K562 (cell line): ENCODE data around the gene ZFP82. TPM values are rescaled to one million over a fixed set of nuclear protein-coding genes. Genes with fewer than 3 reads are reported as not detected.

ENCODE experiments used
- ATAC-seq: fragments of 200-7000 bp; cut with Tn5 transposase; 3 replicates; pipeline ENCODE4 v1.9.1; 2020; ENCODE audit warnings: moderate library complexity
- BruUV-seq: library from RNA; stranded (reverse); fragments of 400-500 nt; replicated peaks from 2 replicates; lab custom pipeline; 2021; lab: Mats Ljungman, UMichigan
- CTCF ChIA-PET: fragments of 300-600 bp; formaldehyde crosslinking; extraction: SDS; loops from one replicate; lab custom pipeline; 2021; ENCODE audit warnings: low intra/inter-chr PET ratio; lab: Yijun Ruan, JAX
- POLR2A ChIA-PET: fragments of 300-600, 350-650 bp; sonication (Branson Sonifier 250); formaldehyde crosslinking; extraction: SDS; loops from one replicate; lab custom pipeline; 2021; ENCODE audit warnings: antibody characterized with exemption, inconsistent platforms; lab: Yijun Ruan, JAX
- DNase-seq, 4 experiments: peaks; one replicate each; pipeline versions ENCODE4 v3.0.0 to v3.0.0-alpha.2; 2011 to 2018; ENCODE audit warnings: low spot score in 3 of 4, mixed read lengths in 3 of 4; ENCODE audit errors: extremely low read depth in 1 of 4
- FAIRE-seq: peaks from 2 replicates; lab custom pipeline; 2011; peaks lifted over from hg19 to GRCh38; lab: Jason Lieb, UNC
- H2AFZ ChIP-seq: 2 replicates; pipeline ENCODE4 v1.6.0; 2011; ENCODE audit warnings: low read depth, low read length, control low read depth, inconsistent platforms
- H3K27ac ChIP-seq: fragments of 200-600 bp; 3 replicates; pipeline ENCODE4 v1.8.0; 2011; ENCODE audit warnings: low read depth, mild to moderate bottlenecking, control low read depth, inconsistent platforms, low read length, moderate library complexity, mixed read lengths; ENCODE audit errors: extremely low read depth
- H3K27me3 ChIP-seq, 2 experiments: fragments of 300-600 bp in 1 of 2; 2 replicates in 1 of 2; 3 replicates in 1 of 2; pipeline versions ENCODE4 v1.6.0 to v1.8.0; 2011; ENCODE audit warnings: inconsistent platforms in 2 of 2, low read length in 2 of 2, mild to moderate bottlenecking in 1 of 2, mixed read lengths in 1 of 2, moderate library complexity in 1 of 2; ENCODE audit not compliant: control insufficient read depth in 2 of 2, insufficient read depth in 2 of 2
- H3K36me3 ChIP-seq: fragments of 300-600 bp; 3 replicates; pipeline ENCODE4 v1.8.0; 2011; ENCODE audit warnings: mild to moderate bottlenecking, low read length, inconsistent platforms; ENCODE audit not compliant: control insufficient read depth, insufficient read depth
- H3K4me1 ChIP-seq, 2 experiments: fragments of 200-600 bp in 1 of 2; replicated peaks in 1 of 2; 2 replicates in 1 of 2; 3 replicates in 1 of 2; pipeline versions ENCODE4 v1.5.1 to v1.8.0; 2011; ENCODE audit warnings: inconsistent platforms in 2 of 2, low read length in 2 of 2, mild to moderate bottlenecking in 1 of 2, mixed read lengths in 1 of 2, moderate library complexity in 1 of 2; ENCODE audit not compliant: control insufficient read depth in 2 of 2, insufficient read depth in 2 of 2
- H3K4me2 ChIP-seq: 2 replicates; pipeline ENCODE4 v1.6.1; 2011; ENCODE audit warnings: low read length, control low read depth, inconsistent platforms, mixed read lengths; ENCODE audit not compliant: insufficient read depth
- H3K4me3 ChIP-seq: fragments of 200-600 bp; sonication (generic), shearing (Covaris generic); 2 replicates; pipeline ENCODE4 v1.5.1; 2016; ENCODE audit warnings: control low read depth, inconsistent platforms
- H3K79me2 ChIP-seq: fragments of 200-600 bp; 3 replicates; pipeline ENCODE4 v1.8.0; 2011; ENCODE audit warnings: low read length, inconsistent platforms; ENCODE audit not compliant: control insufficient read depth, insufficient read depth
- H3K9ac ChIP-seq, 2 experiments: 2 replicates each; pipeline versions ENCODE4 v1.6.0 to v1.6.1; 2011; ENCODE audit warnings: low read depth in 2 of 2, low read length in 2 of 2, control low read depth in 1 of 2, inconsistent platforms in 1 of 2, mild to moderate bottlenecking in 1 of 2, mixed read lengths in 1 of 2; ENCODE audit not compliant: insufficient read depth in 1 of 2
- H3K9me1 ChIP-seq: one replicate; pipeline ENCODE4 v1.6.0; 2011; ENCODE audit warnings: inconsistent platforms, mild to moderate bottlenecking, low read length, moderate library complexity; ENCODE audit not compliant: control insufficient read depth, insufficient read depth
- H3K9me3 ChIP-seq: replicated peaks from 2 replicates; pipeline ENCODE4 v1.5.1; 2011; ENCODE audit warnings: low read depth, low read length, inconsistent platforms; ENCODE audit not compliant: control insufficient read depth, insufficient read depth
- H4K20me1 ChIP-seq: replicated peaks from 2 replicates; pipeline ENCODE4 v1.6.1; 2011; ENCODE audit warnings: low read length, inconsistent platforms, mixed read lengths; ENCODE audit not compliant: control insufficient read depth, insufficient read depth
- CC2D1A ChIP-seq: fragments of 450-650 bp; IDR thresholded peaks from 2 replicates; pipeline ENCODE4 v1.6.1; 2017; ENCODE audit warnings: mild to moderate bottlenecking
- HNRNPK ChIP-seq: fragments of 200-400 bp; formaldehyde crosslinking; IDR thresholded peaks from one replicate; pipeline ENCODE4 v1.6.1; 2018; ENCODE audit warnings: mild to moderate bottlenecking, low read depth, low read length; ENCODE audit not compliant: poor library complexity, severe bottlenecking
- MAFF ChIP-seq: IDR thresholded peaks from 2 replicates; pipeline ENCODE4 v1.6.1; 2012; ENCODE audit warnings: low read length, improper control_type of control experiment
- RFX5 ChIP-seq: IDR thresholded peaks from 2 replicates; pipeline ENCODE4 v1.6.1; 2011; ENCODE audit warnings: low read depth, mild to moderate bottlenecking, improper control_type of control experiment, low read length
- SNIP1 ChIP-seq: fragments of 450-650 bp; IDR thresholded peaks from 2 replicates; pipeline ENCODE4 v1.7.1; 2017; ENCODE audit warnings: low read depth, mild to moderate bottlenecking
- ZKSCAN1 ChIP-seq: fragments of 150-350 bp; IDR thresholded peaks from 2 replicates; pipeline ENCODE4 v1.6.1; 2016; ENCODE audit warnings: low read depth, low read length
- ZNF589 ChIP-seq: fragments of 200-800 bp; sonication (Bioruptor generic); IDR thresholded peaks from 2 replicates; pipeline ENCODE4 v1.6.1; 2016; ENCODE audit warnings: low read depth, missing genetic modification characterization, missing compliant biosample characterization
- WGBS: fragments of 100-300 bp; shearing (Covaris generic); methylation state at CpG from one replicate; pipeline ENCODE4 v1.1.6; 2016; ENCODE audit warnings: low coverage, mixed read lengths; ENCODE audit not compliant: insufficient coverage; ENCODE audit errors: missing lambda C conversion rate; 5-methylcytosine and 5-hydroxymethylcytosine counted together
- in situ Hi-C: fragments of 300-500 bp; cut with MboI; formaldehyde crosslinking; loops from 4 replicates; pipeline ENCODE4 v1.15.0; 2018; ENCODE audit warnings: inconsistent platforms, mixed read lengths
- intact Hi-C: fragments of 100-400 bp; cut with micrococcal nuclease; formaldehyde crosslinking; loops from 2 replicates; pipeline ENCODE4 v1.14.2; 2022
- polyA plus RNA-seq, 8 experiments: library from polyadenylated mRNA; depleted of rRNA in 4 of 8; stranded (reverse) in 5 of 8; unstranded in 3 of 8; fragments of >200 nt; fragmentation: Nextera tagmentation in 2 of 8; fragmentation: Illumina TruSeq in 1 of 8; extraction: Ambion mirVana in 2 of 8; extraction: Trizol in 1 of 8; gene quantifications; 2 replicates each; pipeline versions ENCODE4 v1.2.1 to v1.2.3, GENCODE V29; 2011 to 2014; ENCODE audit warnings: inconsistent platforms in 1 of 8, missing spikeins in 1 of 8
- total RNA-seq, 7 experiments: library from RNA; depleted of rRNA in 6 of 7; stranded (reverse); fragments of >200 nt in 6 of 7; fragmentation: Illumina TruSeq in 2 of 7; extraction: Trizol in 2 of 7; gene quantifications; 2 replicates each; pipeline versions ENCODE4 v1.2.1 to v1.2.3, GENCODE V29; 2011 to 2021; ENCODE audit warnings: low replicate concordance in 1 of 7

The ZFP82 gene
- total and polyA plus RNA-seq, 9 of the 15 experiments (the other 6 are each of a cell fraction or from before 2014, with no cell fraction given), result 2.2 to 7.0 (median 3.0) TPM

DNA sequence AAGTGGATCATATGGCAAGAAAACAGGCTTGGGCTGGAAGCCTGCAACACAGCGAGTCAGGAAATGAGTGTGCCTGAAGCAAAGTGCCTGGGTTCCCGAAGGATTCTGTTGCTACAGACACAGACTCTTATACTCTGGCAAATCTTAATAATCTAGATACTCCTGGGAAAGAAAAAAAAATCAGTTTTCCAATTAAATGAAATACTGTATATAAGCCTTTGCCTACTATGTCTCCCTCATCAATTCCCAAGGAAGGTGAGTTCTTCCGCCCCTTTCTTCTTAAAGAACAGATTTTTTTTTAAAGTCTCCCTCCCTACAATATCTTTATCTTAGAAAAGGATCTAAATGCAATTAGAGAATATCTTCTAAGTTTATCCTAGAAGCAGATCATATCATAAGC is 10.3 kb downstream of the ZFP82 start:
- DNase-seq (no peak), FAIRE-seq (no peak), ATAC-seq (no peak)
- Histone ChIP-seq H3K36me3 (peaks cover 34% of the 10 kb centered on the region; the same call in 1 of the 3 replicates), H3K9me3 (no peaks in the 10 kb centered on the region), H3K79me2 (peaks cover 5% of the 10 kb centered on the region; the same call in 1 of the 3 replicates), H3K9ac (no peak overlapping the region), H3K9me1 (no peaks in the 10 kb centered on the region), H3K27ac (no peak overlapping the region), H4K20me1 (no peaks in the 10 kb centered on the region), H3K4me3 (no peak overlapping the region), H3K4me2 (no peak overlapping the region), H2AFZ (no peak overlapping the region), H3K27me3 (no peaks in the 10 kb centered on the region), H3K4me1 (no peaks in the 10 kb centered on the region)
- intact Hi-C loops, result no loop called here
- BruUV-seq, result no TSS peak
- in situ Hi-C loops, result no loop called here
- WGBS, result 16% methylated on average over 3 of the region's 3 CpGs
- POLR2A ChIA-PET, result no interaction called here
- CTCF ChIA-PET, result no interaction called here
- TF ChIP-seq ZNF589 (CRISPR knock-in tag) (no peak), SNIP1 (no peak)

DNA sequence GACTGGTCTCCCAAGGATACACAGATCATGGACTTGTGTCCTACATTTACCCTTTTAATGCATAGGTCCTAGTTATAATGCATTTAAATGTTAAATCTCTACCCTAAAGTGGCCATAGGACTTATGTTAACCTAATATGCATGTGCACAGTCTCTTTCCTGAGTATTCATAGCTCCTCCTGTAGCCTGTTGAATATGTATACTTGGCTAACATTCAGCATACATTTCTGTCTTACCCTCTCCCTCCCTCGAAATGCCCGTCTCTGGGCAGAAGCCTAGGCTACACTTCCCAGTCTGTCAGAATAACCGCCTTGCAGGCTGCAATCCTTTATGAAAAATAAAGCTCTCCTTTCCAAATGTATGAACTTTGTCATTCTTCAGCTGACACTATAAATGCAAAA is 13.9 kb downstream of the ZFP82 start:
- H3K36me3 ChIP-seq, result peaks cover 31% of the 10 kb centered on the region; the same call in 1 of the 3 replicates
- no peak overlapping the region for H2AFZ ChIP-seq
- in situ Hi-C loops (no loop called here), intact Hi-C loops (no loop called here)
- no peak overlapping the region for H3K27ac ChIP-seq
- BruUV-seq, result no TSS peak
- no peak overlapping the region for H3K4me2 ChIP-seq
- POLR2A ChIA-PET, result interaction anchor here (1.0 kb wide), 1 partner anchor 10 kb away, joined by 4 read pairs; no protein-coding TSS in a partner anchor
- no peak for DNase-seq
- WGBS, result 30% methylated on average over 3 of the region's 3 CpGs
- no peak overlapping the region for H3K9ac ChIP-seq
- no peaks in the 10 kb centered on the region for H3K27me3 ChIP-seq
- H3K9me3 ChIP-seq, result no peaks in the 10 kb centered on the region
- H3K79me2 ChIP-seq, result no peaks in the 10 kb centered on the region
- TF ChIP-seq CC2D1A (no peak), ZKSCAN1 (no peak), RFX5 (no peak), MAFF (no peak), HNRNPK (no peak)
- TF ChIP-seq, all 486 proteins: peak for 0
- ATAC-seq (no peak), FAIRE-seq (no peak)
- H3K4me3 ChIP-seq, result no peak overlapping the region
- CTCF ChIA-PET, result no interaction called here
- H3K4me1 ChIP-seq, result no peaks in the 10 kb centered on the region
- H3K9me1 ChIP-seq, result no peaks in the 10 kb centered on the region
- H4K20me1 ChIP-seq, result no peaks in the 10 kb centered on the region
